GM19467 (cell line): ENCODE measurements around the gene ASPN.

Experiments
- ATAC-seq: cut with Tn5 transposase; IDR thresholded peaks from one replicate; pipeline ENCODE4 v1.9.1; 2021; ENCODE audit warnings: mild to moderate bottlenecking, moderate library complexity; ENCODE audit not compliant: unreplicated experiment

ASPN gene

GRCh38 chr9:92478783-92479182 is 3.5 kb downstream of the ASPN start:
- ATAC-seq, result no peak

- no peak for ATAC-seq
These were observed 5.3 kb downstream of the ASPN start for GRCh38 chr9:92476962-92477361.

- ATAC-seq, result no peak
These were observed 7.7 kb downstream of the ASPN start for GRCh38 chr9:92474587-92474986.

GRCh38 chr9:92468206-92468605 is 14.1 kb downstream of the ASPN start:
- ATAC-seq, result no peak

DNA sequence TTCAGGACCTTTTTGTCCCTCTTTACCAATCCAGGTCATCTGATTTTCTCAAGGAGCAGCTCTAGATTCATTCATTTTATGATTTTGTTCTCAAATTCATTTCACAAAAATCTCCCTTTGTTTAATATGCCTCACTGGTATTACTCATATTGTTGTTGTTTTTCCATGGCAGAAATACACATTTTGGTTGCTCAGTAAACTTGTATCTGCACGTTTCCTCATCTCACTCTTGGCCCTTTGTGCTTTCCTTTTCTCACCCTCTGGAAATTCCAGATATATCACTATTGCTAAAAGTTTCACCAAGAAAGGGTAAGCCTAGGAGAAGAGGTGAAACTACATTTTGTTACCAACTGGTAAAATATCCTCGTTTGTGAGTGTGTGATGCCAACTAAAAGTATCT is 14.8 kb downstream of the ASPN start:
- ATAC-seq, result no peak

DNA sequence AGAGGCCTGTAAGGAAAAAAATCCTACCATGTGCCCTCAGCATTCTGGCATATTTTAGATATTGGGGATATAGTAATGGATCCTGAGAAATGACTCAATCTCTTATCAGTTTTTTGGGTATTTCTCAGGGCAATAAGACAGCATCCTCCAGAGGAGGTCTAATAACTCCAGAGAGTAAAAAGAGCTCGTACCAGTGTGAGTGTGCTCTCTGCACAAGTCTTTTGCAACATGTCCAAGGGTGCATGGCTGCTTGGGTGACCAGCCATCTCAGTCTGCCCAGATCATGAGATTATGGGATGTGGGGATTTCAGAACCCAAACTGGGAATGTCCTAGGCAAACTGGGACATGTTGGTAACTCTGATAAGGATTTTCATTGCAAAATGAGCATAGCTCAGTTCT is 15.3 kb downstream of the ASPN start:
- no peak for ATAC-seq

DNA sequence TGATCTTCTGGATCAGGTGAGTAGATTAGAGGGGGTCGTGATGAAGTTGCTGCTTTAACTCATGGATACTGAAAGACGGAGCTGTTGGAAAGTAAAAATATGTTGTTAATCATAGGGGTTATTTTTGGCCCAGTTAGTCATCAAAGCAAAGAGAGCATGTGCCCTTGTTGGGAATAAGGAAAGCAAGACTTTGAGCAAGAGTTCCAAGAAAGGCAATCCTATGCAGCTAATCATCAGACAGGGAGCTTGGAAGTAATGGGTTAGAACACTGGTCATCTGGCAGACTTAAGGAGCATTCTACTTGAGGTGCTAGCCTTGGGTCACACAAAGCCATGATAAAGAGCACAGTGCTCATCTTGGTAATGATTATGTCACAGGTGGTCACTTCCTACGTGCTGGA is 18.3 kb downstream of the ASPN start:
- ATAC-seq, result no peak

DNA sequence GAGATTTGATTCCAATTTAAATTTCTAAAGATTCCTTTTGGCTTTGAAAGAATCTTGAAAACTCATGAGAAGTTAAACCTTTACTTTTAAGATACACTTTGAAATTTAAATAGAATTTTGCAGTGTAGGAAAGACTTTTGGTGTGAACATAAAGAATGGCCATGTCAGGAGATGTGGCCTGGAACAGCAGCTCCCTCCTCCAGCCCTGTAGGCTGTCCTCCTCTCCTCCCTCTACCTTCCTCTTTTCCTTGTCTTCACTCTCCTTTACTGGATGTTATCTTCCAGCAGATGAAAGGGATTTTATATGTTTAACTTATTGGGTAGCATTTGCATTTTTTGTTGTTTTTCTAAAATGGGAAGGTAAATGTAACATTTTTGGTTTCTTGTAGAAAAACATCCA is 18.9 kb downstream of the ASPN start:
- ATAC-seq, result no peak

- ATAC-seq, result no peak
These were observed 24.7 kb downstream of the ASPN start for GRCh38 chr9:92457576-92457975.

- no peak for ATAC-seq
These were observed 27.1 kb downstream of the ASPN start for GRCh38 chr9:92455217-92455616.

DNA sequence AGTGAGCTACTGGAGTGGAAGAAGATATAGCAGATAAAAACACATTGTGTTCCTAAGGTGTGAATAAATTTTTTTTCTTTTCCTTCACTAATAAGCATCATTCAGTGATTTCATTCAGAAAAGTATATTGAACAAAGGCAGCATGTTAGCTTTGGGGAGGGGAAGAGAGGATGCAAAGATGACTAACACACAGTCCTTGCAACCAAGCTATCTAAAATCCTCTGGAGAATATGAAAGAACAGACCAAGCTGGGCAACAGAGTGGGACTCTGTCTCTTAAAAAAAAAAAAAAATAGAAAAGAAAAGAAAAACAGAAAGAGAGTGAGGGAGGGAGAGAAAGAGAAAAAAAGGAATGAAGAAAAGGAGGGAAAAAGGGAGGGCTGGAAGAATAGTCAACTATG is 35.8 kb downstream of the ASPN start:
- no peak for ATAC-seq

- ATAC-seq, result no peak
These were observed 37.5 kb downstream of the ASPN start for GRCh38 chr9:92444841-92445240.

DNA sequence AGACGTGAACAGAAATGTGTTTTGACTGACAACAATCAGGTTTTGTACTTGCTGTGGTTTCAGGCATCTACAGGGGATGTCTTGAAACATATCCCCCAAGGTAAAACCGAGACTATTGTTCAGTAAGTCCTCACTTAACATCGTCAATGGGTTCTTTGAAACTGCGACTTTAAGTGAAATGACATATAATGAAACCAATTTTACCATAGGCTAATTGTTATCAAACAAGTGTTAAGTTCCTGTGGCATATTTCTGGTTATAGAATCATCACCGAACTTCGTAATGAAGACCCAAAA is 41.6 kb downstream of the ASPN start:
- no peak for ATAC-seq

GRCh38 chr9:92439921-92440750 is 42.2 kb downstream of the ASPN start:
- ATAC-seq, result no peak

DNA sequence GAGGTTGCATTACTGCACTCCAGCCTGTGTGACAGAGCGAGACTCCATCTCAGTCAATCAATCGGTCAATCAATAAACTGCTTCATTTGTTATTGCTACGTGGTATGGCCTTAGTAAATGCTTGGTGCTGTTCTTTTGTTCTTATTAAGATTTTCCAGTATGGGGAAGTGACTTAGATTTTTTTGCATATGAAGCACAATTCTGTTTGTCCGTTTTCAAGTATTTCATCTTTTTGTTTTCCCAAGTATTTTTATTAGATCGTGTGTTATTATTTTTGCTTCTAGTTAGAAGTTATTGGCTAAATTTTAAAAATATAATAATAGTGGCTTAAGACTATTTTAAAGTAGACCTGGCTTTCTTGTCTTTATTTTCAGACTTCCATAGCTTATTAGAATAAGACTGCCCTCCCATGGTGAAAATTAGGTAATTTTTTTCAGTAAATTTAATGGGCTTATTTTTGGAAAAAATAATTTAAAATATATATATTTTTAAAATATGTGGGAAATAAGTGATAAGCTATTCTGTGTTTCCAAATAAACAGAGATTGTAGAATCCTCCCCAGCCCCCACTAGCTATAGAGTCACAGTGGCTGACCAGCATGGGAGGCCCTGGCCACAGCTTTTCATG is 43.3 kb downstream of the ASPN start:
- no peak for ATAC-seq

GRCh38 chr9:92435263-92435662 is 47.0 kb downstream of the ASPN start:
- ATAC-seq, result no peak

DNA sequence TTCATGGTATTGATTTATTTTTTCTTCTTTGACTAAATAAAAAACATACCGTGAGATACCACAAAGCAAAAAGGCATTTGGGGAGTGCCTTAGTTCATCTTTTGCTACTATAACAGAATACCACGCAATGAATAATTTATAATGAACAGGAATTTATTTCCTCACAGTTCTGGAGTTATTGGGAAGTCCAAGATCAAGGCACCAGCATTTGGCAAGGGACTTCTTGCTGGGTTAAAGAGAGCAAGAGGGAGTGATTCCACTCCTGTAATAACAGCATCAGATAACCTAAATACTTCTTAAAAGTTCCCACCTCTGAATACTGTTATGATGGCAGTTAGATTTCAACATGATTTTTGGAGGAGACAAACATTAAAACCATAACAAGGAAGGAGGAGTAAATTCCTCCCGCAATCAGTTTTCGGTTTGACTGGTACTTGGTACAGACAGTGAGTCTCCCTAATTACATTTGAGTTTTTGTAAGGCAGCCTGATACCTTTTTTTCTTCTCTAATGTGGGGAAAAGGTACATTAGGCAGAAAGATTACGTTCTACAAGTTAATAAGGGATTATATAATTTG is 49.2 kb downstream of the ASPN start:
- ATAC-seq, result no peak

DNA sequence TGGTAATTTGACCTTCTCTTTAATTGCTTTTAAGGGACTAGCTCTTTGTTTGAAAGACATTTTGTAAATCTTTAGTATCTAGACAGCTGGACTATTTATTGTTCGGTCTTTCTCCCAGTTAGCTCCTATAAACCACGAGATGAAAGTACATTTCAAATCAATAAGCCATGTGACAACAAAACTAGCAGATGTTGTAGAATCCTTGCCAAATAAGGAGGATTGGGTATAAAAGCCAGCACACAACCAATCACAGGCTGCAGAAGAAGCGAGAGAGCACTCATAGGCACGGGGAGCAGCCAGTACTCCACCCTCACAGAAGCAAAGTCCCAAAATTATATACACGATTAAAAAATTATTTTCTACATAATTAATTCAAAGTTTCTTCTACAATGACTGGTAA is 50.0 kb downstream of the ASPN start:
- no peak for ATAC-seq

- no peak for ATAC-seq
These were observed 52.5 kb downstream of the ASPN start for GRCh38 chr9:92429836-92430235.

DNA sequence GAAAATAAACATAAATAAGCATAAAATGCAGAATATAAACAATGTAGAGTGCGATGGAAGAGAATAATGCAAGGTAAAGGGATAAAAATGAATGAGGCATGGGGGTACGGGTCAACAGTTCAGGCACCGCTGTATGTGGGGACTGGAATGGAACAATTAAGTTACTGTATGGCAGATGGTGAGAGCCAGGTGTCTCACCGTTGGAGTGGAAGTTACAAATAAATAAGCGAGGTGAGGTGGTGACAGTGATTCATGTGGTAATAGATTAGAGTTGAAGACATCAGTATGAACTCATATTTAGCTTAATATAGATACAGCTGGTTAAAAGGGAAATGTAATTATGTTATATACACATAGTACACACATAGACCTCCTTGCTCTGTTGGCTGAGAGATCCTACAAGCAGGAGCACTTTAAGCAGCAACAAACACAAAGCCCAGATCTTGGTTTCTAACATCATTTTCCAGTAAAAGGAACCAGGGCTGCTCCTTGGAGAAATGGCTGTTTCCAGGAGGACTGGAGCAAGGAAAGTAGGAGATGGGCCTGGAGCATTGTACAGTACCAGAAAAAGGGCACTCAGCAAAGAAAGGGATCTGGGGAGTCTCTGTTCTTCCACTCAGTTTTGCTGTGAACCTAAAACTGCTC is 55.7 kb downstream of the ASPN start:
- ATAC-seq, result no peak

DNA sequence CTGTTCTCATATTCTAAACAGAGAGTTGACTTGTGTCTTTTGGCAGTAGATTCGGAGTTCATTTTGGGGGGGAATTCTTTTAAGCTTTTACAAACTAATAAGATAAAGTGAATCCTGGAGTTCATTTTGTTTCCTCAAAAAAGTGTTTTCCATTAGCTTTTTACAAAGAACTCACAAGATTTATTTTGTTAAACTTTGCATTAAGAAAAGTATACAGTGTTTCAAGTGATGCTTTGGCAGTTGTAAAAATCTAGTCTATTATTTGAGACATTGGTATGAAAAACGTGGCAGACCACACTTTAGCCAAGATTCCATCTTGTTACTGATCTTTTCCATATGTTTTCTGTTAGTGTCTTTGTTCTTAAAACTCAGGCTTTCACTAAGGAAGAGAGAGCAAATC is 56.8 kb downstream of the ASPN start:
- ATAC-seq, result no peak

GRCh38 chr9:92424340-92424739 is 58.0 kb downstream of the ASPN start, which contains the start of gene OMD:
Gene OMD, minus strand, starts transcription at chr9:92424471. Its CDS starts 6,913 bp downstream, at chr9:92417558.
- no peak for ATAC-seq
